Thoracic aorta (tissue), 2 donors: ENCODE data around the gene DHRSX. TPM values are rescaled to one million over a fixed set of nuclear protein-coding genes. Genes with fewer than 3 reads are reported as not detected.

ENCODE experiments used
- ATAC-seq: fragments of 150-250 bp; one replicate; pipeline ENCODE4 v1.8.0; 2017; ENCODE audit warnings: low read depth; ENCODE audit not compliant: insufficient number of reproducible peaks, low FRiP score
- DNase-seq: peaks from one replicate; pipeline ENCODE4 v3.0.0-alpha.2; 2020; ENCODE audit warnings: low spot score
- H3K27ac ChIP-seq, 2 donors: fragments of 200-600 bp; sonication (generic); 1 replicate in 1 of 2; 2 replicates in 1 of 2; pipeline ENCODE4 v1.5.1; 2016; ENCODE audit warnings: mild to moderate bottlenecking in 2 of 2, moderate library complexity in 2 of 2
- H3K27me3 ChIP-seq: fragments of 200-600 bp; sonication (generic); replicated peaks from 2 replicates; pipeline ENCODE4 v1.6.0; 2016; ENCODE audit warnings: mild to moderate bottlenecking; ENCODE audit not compliant: insufficient read depth
- H3K36me3 ChIP-seq: fragments of 200-600 bp; sonication (generic); one replicate; pipeline ENCODE4 v1.5.1; 2016
- H3K4me1 ChIP-seq, 2 donors: fragments of 200-600 bp; sonication (generic); 1 replicate in 1 of 2; 2 replicates in 1 of 2; pipeline versions ENCODE4 v1.5.1 to v1.6.0; 2016; ENCODE audit warnings: low read depth in 2 of 2, mild to moderate bottlenecking in 1 of 2; ENCODE audit not compliant: control insufficient read depth in 1 of 2
- H3K4me3 ChIP-seq: fragments of 200-600 bp; sonication (generic); 2 replicates; pipeline ENCODE4 v1.5.1; 2016; ENCODE audit warnings: mild to moderate bottlenecking
- H3K9me3 ChIP-seq: fragments of 200-600 bp; sonication (generic); 2 replicates; pipeline ENCODE4 v1.5.1; 2016
- CTCF ChIP-seq: fragments of 200-600 bp; sonication (generic); IDR thresholded peaks from one replicate; pipeline ENCODE4 v1.5.1; 2019; ENCODE audit warnings: antibody characterized with exemption
- total RNA-seq, 2 donors: library from RNA; depleted of rRNA; stranded (reverse); fragments of >200 nt; gene quantifications; one replicate each; pipeline versions ENCODE4 v1.1.0 to v1.2.3, GENCODE V29; 2016

DHRSX gene
- total RNA-seq, 2 donors from 2014 or later, result 14.9 to 16.8 TPM

- no peak overlapping the region for H3K4me3 ChIP-seq
- H3K36me3 ChIP-seq, result no peaks in the 10 kb centered on the region
- ATAC-seq (no peak), DNase-seq (no peak)
- no peaks in the 10 kb centered on the region for H3K4me1 ChIP-seq
- TF ChIP-seq CTCF, result no peak
- no peaks in the 10 kb centered on the region for H3K9me3 ChIP-seq
- no peak overlapping the region for H3K27ac ChIP-seq
- H3K27me3 ChIP-seq, result no peaks in the 10 kb centered on the region
Measured at GRCh38 chrX:2193273-2193592, 307.5 kb downstream of the DHRSX start.

- Histone ChIP-seq H3K4me3 (no peak overlapping the region), H3K9me3 (no peaks in the 10 kb centered on the region), H3K27ac (no peak overlapping the region), H3K4me1 (no peaks in the 10 kb centered on the region), H3K27me3 (no peaks in the 10 kb centered on the region), H3K36me3 (no peaks in the 10 kb centered on the region)
- DNase-seq, result no peak
- TF ChIP-seq CTCF, result no peak
- no peak for ATAC-seq
Measured at GRCh38 chrX:2192584-2193272, 308.0 kb downstream of the DHRSX start.

- Histone ChIP-seq H3K9me3 (peaks cover 8% of the 10 kb centered on the region), H3K36me3 (no peaks in the 10 kb centered on the region), H3K4me1 (no peaks in the 10 kb centered on the region), H3K27ac (no peak overlapping the region), H3K4me3 (no peak overlapping the region), H3K27me3 (no peaks in the 10 kb centered on the region)
- ATAC-seq (no peak), DNase-seq (no peak)
- TF ChIP-seq CTCF, result no peak
Measured at GRCh38 chrX:2188840-2189239, 311.9 kb downstream of the DHRSX start.

- H3K4me3 ChIP-seq, result no peak overlapping the region
- H3K27me3 ChIP-seq, result no peaks in the 10 kb centered on the region
- no peak for ATAC-seq
- DNase-seq, result no peak
- no peak for TF ChIP-seq CTCF
- H3K9me3 ChIP-seq, result peaks cover 8% of the 10 kb centered on the region
- H3K36me3 ChIP-seq, result no peaks in the 10 kb centered on the region
- no peak overlapping the region for H3K27ac ChIP-seq
- H3K4me1 ChIP-seq, result no peaks in the 10 kb centered on the region
Measured at GRCh38 chrX:2188330-2188792, 312.4 kb downstream of the DHRSX start.

GRCh38 chrX:2187352-2188115, 313.2 kb downstream of the DHRSX start:
- Histone ChIP-seq H3K36me3 (no peaks in the 10 kb centered on the region), H3K27ac (no peak overlapping the region), H3K4me3 (no peak overlapping the region), H3K9me3 (peaks cover 8% of the 10 kb centered on the region), H3K27me3 (no peaks in the 10 kb centered on the region), H3K4me1 (no peaks in the 10 kb centered on the region)
- no peak for TF ChIP-seq CTCF
- ATAC-seq, result no peak
- no peak for DNase-seq
